ENCODE data around the gene KPNA4.

KPNA4 gene

DNA sequence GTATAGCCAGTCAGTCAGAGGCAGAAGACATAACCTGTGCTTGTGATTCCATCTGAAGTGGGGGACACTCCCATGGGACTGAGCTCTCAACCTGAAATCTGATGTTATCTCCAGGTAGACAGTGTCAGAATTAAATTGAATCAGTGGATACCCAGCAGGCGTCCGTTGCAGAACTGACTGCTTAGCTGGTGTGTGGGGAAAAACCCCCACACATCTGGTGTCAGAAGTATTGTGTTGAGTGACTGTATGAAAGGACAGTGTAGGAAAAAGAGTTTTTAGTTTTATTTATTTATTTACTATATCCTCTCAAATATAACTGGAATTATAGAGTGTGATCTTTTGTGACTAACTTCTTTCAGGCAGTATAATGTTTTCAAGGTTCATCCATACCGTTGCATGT, 10.4 kb downstream of the KPNA4 start:
- no peak for DNase-seq (ENCODE audit: extremely low spot score)
- POLR2A ChIA-PET, result no interaction called here
- CTCF ChIA-PET, result interaction anchor here (1.5 kb wide), 1 partner anchor 13 kb away, joined by 3 read pairs; no protein-coding TSS in a partner anchor
- no peak for TF ChIP-seq CTCF (IDR thresholded peaks at IDR 0.05; ENCODE audit: control extremely low read depth, extremely low read depth, low read depth, missing control alignments)

DNA sequence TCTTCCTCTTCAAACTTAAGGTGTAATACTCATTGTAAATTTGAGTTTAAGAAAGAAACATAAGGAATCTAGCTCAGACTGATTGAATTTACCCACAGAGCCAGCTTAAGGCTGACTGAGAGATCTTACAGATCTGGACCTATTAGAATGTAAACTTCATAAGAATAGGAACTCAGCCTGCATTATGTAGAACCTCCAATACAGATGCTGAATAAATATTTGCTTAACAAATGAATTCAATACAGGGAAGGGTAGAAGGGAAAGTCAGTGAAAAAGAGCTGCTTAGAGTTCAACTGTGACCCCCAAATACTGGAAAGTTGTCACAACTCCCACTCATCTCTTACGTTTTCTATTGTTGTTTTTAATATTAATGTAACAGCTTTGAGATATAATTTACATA, 11.5 kb downstream of the KPNA4 start:
- ChIA-PET POLR2A (no interaction called here), CTCF (interaction anchor here (0.9 to 1.1 kb wide), 4 partner anchors 10 to 67 kb away, joined by 3 to 4 read pairs (median 4); no protein-coding TSS in a partner anchor)
- DNase-seq (ENCODE audit: extremely low spot score), result no peak
- TF ChIP-seq CTCF (IDR thresholded peaks at IDR 0.05; ENCODE audit: control extremely low read depth, extremely low read depth, low read depth, missing control alignments), result no peak

DNA sequence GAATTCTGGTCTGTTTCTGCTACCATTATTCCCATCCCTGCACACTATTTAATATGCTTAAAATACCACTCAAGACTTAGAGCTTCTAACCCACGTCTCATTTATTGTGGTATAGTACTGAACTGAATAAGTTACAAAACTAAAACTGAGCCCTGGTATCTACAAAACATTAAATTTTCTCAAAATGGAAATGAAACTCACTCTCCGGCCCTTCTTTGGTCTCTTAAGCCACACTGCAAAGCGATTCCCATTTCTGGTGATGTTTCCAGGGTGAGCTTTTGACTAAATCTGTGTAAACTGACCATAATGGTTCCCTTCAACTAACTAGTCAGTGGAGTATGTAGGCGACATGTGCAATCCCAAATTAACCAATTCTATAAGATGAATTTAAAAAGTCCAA, 18.6 kb downstream of the KPNA4 start:
- POLR2A ChIA-PET, result no interaction called here
- CTCF ChIA-PET, result no interaction called here
- no peak for TF ChIP-seq CTCF (IDR thresholded peaks at IDR 0.05; ENCODE audit: control extremely low read depth, extremely low read depth, low read depth, missing control alignments)
- no peak for DNase-seq (ENCODE audit: extremely low spot score)

DNA sequence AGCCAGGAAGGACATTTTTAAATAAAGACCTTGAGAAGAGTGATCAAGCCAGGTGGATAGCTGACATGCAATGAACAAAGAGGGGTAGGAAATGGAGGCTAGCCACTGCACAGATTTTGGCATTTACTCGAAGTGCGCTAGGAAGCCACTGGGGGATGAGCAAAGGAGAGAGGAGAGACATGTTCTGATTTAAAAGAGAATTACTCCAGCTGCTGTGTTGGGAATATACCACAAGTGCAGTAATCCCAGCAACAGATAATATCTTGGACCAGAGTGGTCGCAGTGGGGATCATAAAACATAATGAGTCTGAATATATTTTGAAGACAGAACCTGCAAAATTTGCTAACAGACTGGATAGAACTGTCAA, 19.9 kb downstream of the KPNA4 start:
- ChIA-PET POLR2A (no interaction called here), CTCF (interaction anchor here (0.9 to 1.4 kb wide), 2 partner anchors 10 to 23 kb away, joined by 3 read pairs; no protein-coding TSS in a partner anchor)
- no peak for DNase-seq (ENCODE audit: extremely low spot score)
- no peak for TF ChIP-seq CTCF (IDR thresholded peaks at IDR 0.05; ENCODE audit: control extremely low read depth, extremely low read depth, low read depth, missing control alignments)

DNA sequence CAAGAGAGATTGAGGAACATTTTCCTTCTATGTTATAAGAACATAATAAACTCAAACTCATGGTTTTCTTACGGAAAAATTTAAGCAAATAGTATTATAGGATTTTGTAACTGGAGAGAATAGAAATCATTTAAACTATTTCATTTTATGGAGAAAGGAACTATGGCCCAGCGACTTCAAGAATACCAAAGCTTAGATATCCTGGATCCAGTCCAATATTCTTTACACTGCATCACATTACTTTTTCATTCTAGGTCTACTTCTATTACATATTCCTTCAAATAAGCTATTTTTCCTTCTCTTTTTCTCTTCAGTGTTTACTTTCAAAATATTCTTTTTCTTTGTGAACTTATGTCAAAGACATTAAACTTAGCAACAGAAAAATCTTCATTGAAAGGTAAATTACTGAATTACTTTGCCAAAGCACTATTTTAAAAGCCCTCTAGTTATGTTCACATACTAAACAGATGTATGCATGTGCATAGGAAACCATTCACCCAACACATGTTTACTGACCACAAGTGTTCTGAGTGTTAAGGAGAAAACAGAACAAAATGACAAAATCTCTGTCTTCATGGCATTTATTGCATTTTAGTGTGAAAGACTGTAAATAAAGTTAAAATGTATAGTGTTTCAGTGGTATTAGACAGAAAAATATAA, 20.4 kb downstream of the KPNA4 start:
- TF ChIP-seq CTCF (IDR thresholded peaks at IDR 0.05; ENCODE audit: control extremely low read depth, extremely low read depth, low read depth, missing control alignments), result no peak
- ChIA-PET CTCF (interaction anchor here (0.9 to 1.4 kb wide), 3 partner anchors 9 to 34 kb away, joined by 3 read pairs; no protein-coding TSS in a partner anchor), POLR2A (no interaction called here)
- no peak for DNase-seq (ENCODE audit: extremely low spot score)

DNA sequence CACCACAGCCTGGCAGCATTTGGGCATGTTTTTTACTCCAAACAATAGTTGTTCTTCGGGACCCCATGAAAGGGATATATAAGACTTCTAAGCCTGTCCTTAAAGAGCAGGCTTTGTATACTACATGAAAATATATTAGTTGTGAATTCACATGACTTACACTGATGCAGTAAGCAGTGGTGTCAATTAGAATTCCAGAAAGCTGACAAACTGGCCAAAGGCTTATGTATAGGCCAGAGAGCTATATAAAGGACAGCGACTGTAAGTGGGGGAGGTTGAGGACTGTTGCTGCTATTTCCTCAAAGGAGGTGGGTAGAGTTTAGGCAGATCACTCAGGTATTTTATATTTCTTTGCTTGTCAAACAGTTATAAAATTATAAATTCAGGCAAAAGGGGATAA, 24.8 kb downstream of the KPNA4 start:
- DNase-seq (ENCODE audit: extremely low spot score), result no peak
- TF ChIP-seq CTCF (IDR thresholded peaks at IDR 0.05; ENCODE audit: control extremely low read depth, extremely low read depth, low read depth, missing control alignments), result no peak
- ChIA-PET POLR2A (no interaction called here), CTCF (interaction anchor here (0.9 kb wide), 1 partner anchor 13 kb away, joined by 3 read pairs; no protein-coding TSS in a partner anchor)

Data from GM10248 (cell line).